Ishikawa (cell line): ENCODE data around the gene RASL12.

Experiments
- CEBPB ChIP-seq: IDR thresholded peaks from 2 replicates; pipeline ENCODE4 v1.6.1; 2012
- CREB1 ChIP-seq: IDR thresholded peaks from 2 replicates; pipeline ENCODE4 v1.6.1; 2012; ENCODE audit warnings: low read depth
- EGR1 ChIP-seq: IDR thresholded peaks from 2 replicates; pipeline ENCODE4 v1.6.1; 2012
- EP300 ChIP-seq: IDR thresholded peaks from 2 replicates; pipeline ENCODE4 v1.6.1; 2012; ENCODE audit warnings: borderline replicate concordance
- FOXM1 ChIP-seq: IDR thresholded peaks from 2 replicates; pipeline ENCODE4 v1.6.1; 2012; ENCODE audit warnings: low read depth, borderline replicate concordance
- NFIC ChIP-seq: IDR thresholded peaks from 2 replicates; pipeline ENCODE4 v1.6.1; 2012
- RAD21 ChIP-seq: IDR thresholded peaks from 2 replicates; pipeline ENCODE4 v1.6.1; 2012; ENCODE audit warnings: low read depth
- TAF1 ChIP-seq: IDR thresholded peaks from 2 replicates; pipeline ENCODE4 v1.6.1; 2012; ENCODE audit warnings: low read depth, mild to moderate bottlenecking
- TCF12 ChIP-seq: IDR thresholded peaks from 2 replicates; pipeline ENCODE4 v1.6.1; 2012; ENCODE audit warnings: low read depth
- TEAD4 ChIP-seq: IDR thresholded peaks from 2 replicates; pipeline ENCODE4 v1.6.1; 2012
- YY1 ChIP-seq: IDR thresholded peaks from 2 replicates; pipeline ENCODE4 v1.6.1; 2012; ENCODE audit warnings: low read depth
- ZBTB7A ChIP-seq: IDR thresholded peaks from 2 replicates; pipeline ENCODE4 v1.6.1; 2012; ENCODE audit warnings: low read depth
- TF ChIP-seq, protein P1 (sequence below): IDR thresholded peaks from 2 replicates; pipeline ENCODE4 v1.6.1; 2012
- TF ChIP-seq, protein P2 (sequence below): IDR thresholded peaks from 2 replicates; pipeline ENCODE4 v1.6.1; 2012
- TF ChIP-seq, protein P3 (sequence below): IDR thresholded peaks from 2 replicates; pipeline ENCODE4 v1.6.1; 2012; ENCODE audit warnings: low read depth, mild to moderate bottlenecking

The RASL12 gene

DNA sequence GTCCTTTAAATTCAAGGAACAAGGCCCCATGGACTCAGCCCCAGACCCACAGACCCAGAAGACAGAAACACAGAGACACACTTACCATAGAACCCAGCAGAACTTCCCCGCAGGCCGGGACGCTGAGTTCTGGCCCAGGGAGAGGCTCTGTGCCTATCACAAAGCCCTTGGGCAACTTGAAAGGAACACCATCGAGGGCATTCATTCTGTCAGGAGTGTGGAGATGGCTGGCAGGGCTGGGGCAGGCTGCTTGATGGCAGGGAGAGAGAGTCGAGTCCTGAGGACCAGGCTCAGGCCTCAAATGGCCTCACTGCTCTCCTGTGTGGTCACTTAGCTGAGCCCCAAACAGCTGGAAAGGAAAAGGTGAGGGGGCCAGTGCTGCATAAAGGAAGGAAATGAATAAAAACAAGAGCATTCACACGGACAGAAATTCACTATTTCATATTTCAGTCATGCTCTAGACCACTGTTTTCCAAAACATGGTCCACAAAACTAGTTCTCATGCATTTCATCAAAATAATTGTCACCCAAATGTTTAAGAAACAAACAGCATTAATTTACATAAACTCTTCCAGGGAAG, 38.3 kb upstream of the RASL12 start:
- no peak for TF ChIP-seq TEAD4
- TF ChIP-seq, protein P1, sequence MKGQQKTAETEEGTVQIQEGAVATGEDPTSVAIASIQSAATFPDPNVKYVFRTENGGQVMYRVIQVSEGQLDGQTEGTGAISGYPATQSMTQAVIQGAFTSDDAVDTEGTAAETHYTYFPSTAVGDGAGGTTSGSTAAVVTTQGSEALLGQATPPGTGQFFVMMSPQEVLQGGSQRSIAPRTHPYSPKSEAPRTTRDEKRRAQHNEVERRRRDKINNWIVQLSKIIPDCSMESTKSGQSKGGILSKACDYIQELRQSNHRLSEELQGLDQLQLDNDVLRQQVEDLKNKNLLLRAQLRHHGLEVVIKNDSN: no peak
- TF ChIP-seq EGR1: no peak
- TF ChIP-seq EP300: no peak
- TF ChIP-seq RAD21: no peak
- TF ChIP-seq CREB1: no peak
- no peak for TF ChIP-seq TCF12
- TF ChIP-seq CEBPB: no peak
- no peak for TF ChIP-seq YY1
- no peak for TF ChIP-seq TAF1
- no peak for TF ChIP-seq ZBTB7A
- TF ChIP-seq, protein P2, sequence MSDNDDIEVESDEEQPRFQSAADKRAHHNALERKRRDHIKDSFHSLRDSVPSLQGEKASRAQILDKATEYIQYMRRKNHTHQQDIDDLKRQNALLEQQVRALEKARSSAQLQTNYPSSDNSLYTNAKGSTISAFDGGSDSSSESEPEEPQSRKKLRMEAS: no peak
- no peak for TF ChIP-seq NFIC
- TF ChIP-seq, protein P3, sequence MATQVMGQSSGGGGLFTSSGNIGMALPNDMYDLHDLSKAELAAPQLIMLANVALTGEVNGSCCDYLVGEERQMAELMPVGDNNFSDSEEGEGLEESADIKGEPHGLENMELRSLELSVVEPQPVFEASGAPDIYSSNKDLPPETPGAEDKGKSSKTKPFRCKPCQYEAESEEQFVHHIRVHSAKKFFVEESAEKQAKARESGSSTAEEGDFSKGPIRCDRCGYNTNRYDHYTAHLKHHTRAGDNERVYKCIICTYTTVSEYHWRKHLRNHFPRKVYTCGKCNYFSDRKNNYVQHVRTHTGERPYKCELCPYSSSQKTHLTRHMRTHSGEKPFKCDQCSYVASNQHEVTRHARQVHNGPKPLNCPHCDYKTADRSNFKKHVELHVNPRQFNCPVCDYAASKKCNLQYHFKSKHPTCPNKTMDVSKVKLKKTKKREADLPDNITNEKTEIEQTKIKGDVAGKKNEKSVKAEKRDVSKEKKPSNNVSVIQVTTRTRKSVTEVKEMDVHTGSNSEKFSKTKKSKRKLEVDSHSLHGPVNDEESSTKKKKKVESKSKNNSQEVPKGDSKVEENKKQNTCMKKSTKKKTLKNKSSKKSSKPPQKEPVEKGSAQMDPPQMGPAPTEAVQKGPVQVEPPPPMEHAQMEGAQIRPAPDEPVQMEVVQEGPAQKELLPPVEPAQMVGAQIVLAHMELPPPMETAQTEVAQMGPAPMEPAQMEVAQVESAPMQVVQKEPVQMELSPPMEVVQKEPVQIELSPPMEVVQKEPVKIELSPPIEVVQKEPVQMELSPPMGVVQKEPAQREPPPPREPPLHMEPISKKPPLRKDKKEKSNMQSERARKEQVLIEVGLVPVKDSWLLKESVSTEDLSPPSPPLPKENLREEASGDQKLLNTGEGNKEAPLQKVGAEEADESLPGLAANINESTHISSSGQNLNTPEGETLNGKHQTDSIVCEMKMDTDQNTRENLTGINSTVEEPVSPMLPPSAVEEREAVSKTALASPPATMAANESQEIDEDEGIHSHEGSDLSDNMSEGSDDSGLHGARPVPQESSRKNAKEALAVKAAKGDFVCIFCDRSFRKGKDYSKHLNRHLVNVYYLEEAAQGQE: no peak
- TF ChIP-seq FOXM1: no peak

DNA sequence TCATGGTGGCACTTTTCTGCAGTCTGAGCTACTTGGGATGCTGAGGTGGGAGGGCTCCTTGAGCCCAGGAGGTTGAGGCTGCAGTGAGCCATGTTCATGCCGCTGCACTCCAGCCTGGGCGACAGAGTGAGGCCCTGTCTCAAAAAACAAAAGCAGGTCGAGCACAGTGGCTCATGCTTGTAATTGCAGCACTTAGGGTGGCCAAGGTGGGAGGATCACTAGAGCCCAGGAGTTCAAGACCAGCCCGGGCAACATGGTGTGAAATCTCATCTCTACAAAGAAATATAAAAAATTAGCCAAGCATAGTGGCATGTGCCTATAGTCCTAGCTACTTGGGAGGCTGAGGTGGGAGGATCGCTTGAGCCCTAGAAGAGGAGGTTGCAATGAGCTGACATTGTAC, 37.2 kb upstream of the RASL12 start:
- TF ChIP-seq CREB1: no peak
- no peak for TF ChIP-seq RAD21
- TF ChIP-seq EP300: no peak
- TF ChIP-seq, protein P1: no peak
- TF ChIP-seq ZBTB7A: no peak
- no peak for TF ChIP-seq CEBPB
- TF ChIP-seq NFIC: no peak
- TF ChIP-seq TCF12: no peak
- TF ChIP-seq, protein P2: no peak
- no peak for TF ChIP-seq FOXM1
- TF ChIP-seq TEAD4: no peak
- TF ChIP-seq TAF1: no peak
- TF ChIP-seq YY1: no peak
- no peak for TF ChIP-seq EGR1

DNA sequence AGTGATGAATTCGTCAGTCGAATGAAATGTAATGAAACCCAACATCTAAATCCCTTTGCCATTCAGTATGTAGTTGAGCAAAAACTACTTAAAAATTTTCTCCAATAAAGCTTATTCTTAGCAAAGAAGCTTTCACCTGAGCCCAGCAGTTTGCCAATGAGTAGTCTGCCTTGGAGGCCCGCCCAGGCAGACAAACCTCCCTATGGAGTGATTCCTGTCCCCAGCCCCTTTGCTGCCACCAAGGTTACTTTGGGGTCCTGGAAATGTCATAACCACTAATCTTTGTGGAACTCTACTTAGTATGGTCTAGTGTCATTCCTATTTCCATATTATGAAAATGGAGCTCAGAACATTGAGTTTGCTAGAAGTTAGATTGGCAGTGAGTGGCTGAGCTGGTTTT, 35.1 kb upstream of the RASL12 start:
- TF ChIP-seq RAD21 (no peak), TEAD4 (no peak), CEBPB (no peak), ZBTB7A (no peak), TCF12 (no peak), YY1 (no peak)
- TF ChIP-seq, protein P1: no peak

DNA sequence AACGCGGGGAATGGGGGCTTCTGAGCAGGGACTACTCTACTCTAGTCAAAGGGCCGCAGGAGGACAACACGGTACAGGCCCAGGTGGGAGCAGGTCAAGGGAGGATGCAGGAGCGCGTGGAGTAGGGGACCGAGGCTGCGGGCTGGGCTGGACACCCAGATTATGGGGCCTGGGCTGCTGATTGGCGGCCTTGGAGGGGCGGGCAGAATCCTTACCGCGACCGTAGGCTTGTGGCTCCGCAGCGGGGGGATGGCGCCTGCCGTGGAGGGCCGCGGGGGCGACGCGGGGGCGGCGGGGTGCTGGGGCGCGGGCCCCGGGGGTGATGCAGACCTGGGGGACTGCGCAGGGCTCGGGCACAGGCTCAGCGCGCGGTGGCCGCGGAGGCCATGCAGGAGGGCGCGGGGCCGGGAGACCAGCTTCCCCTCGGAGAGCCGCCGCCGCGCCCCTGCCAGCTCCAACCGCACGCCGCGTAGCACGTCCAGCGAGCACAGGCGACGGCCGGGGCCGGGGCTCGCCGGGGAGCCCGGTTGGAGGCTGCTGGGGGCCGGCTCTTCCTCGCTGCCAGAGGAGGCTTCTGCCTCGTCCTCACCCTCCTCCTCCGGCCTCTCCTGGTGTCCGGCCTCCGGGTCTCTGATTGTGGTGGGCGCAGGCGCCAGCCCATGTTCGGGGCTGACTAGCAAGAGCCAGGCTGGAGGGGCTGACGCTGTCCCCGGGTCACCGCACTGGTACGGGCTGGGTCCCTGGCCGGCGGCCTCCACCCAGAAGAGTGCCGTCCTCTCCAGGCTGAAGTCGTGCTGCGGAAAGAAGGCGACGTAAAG, 34.3 kb upstream of the RASL12 start:
- TF ChIP-seq CEBPB (no peak), RAD21 (no peak), CREB1 (no peak), ZBTB7A (no peak), EGR1 (no peak)
- TF ChIP-seq, protein P3: no peak
- TF ChIP-seq, protein P2: no peak

DNA sequence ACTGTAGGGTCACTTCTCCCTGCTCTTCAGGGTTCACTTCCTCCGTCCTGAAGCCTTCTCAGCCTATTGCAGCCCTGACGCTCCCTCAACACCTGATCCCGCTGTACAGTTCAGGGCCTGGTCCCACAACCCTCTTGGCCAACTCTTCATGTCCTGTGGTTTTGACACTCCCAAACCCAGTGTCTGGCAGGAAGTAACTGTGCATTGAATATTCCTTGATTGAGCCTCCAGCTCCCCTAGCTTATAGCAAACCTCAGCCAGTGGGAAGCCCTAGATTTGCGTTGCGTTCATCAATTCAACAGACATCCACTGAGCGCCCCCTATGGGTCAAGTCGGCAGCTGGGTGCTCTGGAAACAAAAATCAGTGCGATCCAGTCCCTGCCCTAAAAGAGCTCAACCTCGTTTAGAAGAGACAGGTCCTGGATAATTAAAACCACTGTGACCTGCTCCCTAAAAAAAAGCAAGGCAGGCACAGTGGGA, 33.7 kb upstream of the RASL12 start:
- no peak for TF ChIP-seq TAF1
- TF ChIP-seq RAD21: peak; percentile 81
- no peak for TF ChIP-seq TCF12
- TF ChIP-seq CEBPB: no peak
- no peak for TF ChIP-seq YY1
